ENCODE measurements around the gene NUMBL. TPM values are rescaled to one million over a fixed set of nuclear protein-coding genes. Genes with fewer than 3 reads are reported as not detected.

NUMBL gene
- total RNA-seq, 4 donors from 2014 or later, result 11.2 to 45.8 (median 36.0) TPM

- WGBS, 2 donors, result 64 to 67% methylated on average over 8 of the region's 8 CpGs
- H3K4me3 ChIP-seq (ENCODE audit: low read depth, poor library complexity, severe bottlenecking), result no peak overlapping the region
- no peak for TF ChIP-seq POLR2A (IDR thresholded peaks at IDR 0.05)
- TF ChIP-seq, protein P1, sequence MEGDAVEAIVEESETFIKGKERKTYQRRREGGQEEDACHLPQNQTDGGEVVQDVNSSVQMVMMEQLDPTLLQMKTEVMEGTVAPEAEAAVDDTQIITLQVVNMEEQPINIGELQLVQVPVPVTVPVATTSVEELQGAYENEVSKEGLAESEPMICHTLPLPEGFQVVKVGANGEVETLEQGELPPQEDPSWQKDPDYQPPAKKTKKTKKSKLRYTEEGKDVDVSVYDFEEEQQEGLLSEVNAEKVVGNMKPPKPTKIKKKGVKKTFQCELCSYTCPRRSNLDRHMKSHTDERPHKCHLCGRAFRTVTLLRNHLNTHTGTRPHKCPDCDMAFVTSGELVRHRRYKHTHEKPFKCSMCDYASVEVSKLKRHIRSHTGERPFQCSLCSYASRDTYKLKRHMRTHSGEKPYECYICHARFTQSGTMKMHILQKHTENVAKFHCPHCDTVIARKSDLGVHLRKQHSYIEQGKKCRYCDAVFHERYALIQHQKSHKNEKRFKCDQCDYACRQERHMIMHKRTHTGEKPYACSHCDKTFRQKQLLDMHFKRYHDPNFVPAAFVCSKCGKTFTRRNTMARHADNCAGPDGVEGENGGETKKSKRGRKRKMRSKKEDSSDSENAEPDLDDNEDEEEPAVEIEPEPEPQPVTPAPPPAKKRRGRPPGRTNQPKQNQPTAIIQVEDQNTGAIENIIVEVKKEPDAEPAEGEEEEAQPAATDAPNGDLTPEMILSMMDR (IDR thresholded peaks at IDR 0.05), result no peak
- DNase-seq (ENCODE audit: low spot score in 2 of 2), result no peak
- intact Hi-C loops (cut with DNase I; ENCODE audit: low total_unique reads), result no loop called here
Observed at GRCh38 chr19:40642757-40643305, 47.6 kb downstream of the NUMBL start.

DNA sequence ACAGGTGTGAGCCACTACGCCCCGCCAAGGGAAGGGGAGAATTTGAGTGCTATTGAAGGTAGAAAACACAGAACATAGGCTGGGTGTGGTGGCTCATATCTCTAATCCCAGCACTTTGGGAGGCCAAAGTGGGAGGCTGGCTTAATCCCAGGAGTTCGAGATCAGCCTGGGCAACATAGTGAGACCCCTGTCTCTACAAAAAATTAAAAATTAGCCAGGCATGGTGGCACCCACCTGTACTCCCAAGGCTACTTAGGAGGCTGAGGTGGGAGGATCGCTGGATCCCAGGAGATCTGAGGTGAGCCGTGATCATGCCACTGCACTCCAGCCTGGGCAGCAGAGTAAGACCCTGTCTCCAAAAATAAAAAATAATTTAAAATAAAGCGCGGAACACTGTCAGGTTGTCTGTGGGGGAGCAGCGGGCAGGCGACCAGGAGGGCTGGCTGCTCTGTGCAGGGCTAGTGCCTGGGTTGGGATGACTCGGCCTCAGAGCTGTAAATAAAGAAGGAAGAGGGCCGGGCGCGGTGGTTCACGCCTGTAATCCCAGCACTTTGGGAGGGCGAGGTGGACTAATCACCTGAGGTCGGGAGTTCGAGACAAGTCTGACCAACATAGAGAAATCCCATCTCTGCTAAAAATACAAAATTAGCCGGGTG is 48.3 kb downstream of the NUMBL start:
- 93% methylated on average over 18 of the region's 18 CpGs for WGBS, 2 donors
- TF ChIP-seq, protein P1 (IDR thresholded peaks at IDR 0.05), result no peak
- TF ChIP-seq POLR2A (IDR thresholded peaks at IDR 0.05), result no peak

GRCh38 chr19:40641281-40641680 is 49.2 kb downstream of the NUMBL start:
- DNase-seq (ENCODE audit: low spot score in 2 of 2), result no peak
- intact Hi-C loops (cut with DNase I; ENCODE audit: low total_unique reads), result no loop called here
- WGBS, 2 donors, result 64 to 83% methylated on average over 7 of the region's 7 CpGs
- no peak overlapping the region for H3K4me3 ChIP-seq (ENCODE audit: low read depth, poor library complexity, severe bottlenecking)
- TF ChIP-seq POLR2A (IDR thresholded peaks at IDR 0.05), result no peak
- TF ChIP-seq, protein P1 (IDR thresholded peaks at IDR 0.05), result no peak

More for the DNA sequence above, 48.3 kb downstream of the NUMBL start:
- H3K4me3 ChIP-seq (ENCODE audit: low read depth, poor library complexity, severe bottlenecking), result no peak overlapping the region
- intact Hi-C loops (cut with DNase I; ENCODE audit: low total_unique reads), result no loop called here
- no peak for DNase-seq (ENCODE audit: low spot score in 2 of 2)

DNA sequence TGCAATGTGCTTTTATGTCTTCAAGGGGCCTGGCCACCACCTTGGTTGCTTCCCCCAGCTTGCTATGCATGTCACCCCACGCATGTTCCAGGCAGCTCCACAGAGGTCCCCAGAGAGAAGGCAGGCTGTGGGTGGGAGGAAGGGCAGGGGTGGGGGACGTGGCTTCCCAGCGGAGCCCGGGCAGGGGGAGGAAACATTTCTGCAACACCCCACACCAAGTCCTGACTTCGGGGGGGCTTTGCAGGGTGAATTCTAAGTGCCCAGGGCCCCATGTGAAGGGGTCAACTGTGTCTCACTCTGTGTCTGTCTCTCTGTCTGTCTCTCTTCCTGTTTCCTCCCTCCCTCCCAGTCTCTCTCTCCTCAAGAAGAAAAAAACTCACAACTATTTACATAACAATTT is 49.7 kb downstream of the NUMBL start:
- TF ChIP-seq, protein P1 (IDR thresholded peaks at IDR 0.05), result no peak
- no peak for TF ChIP-seq POLR2A (IDR thresholded peaks at IDR 0.05)
- intact Hi-C loops (cut with DNase I; ENCODE audit: low total_unique reads), result no loop called here
- DNase-seq (ENCODE audit: low spot score in 2 of 2), result no peak
- no peak overlapping the region for H3K4me3 ChIP-seq (ENCODE audit: low read depth, poor library complexity, severe bottlenecking)
- WGBS, 2 donors, result 41 to 59% methylated on average over 5 of the region's 5 CpGs

DNA sequence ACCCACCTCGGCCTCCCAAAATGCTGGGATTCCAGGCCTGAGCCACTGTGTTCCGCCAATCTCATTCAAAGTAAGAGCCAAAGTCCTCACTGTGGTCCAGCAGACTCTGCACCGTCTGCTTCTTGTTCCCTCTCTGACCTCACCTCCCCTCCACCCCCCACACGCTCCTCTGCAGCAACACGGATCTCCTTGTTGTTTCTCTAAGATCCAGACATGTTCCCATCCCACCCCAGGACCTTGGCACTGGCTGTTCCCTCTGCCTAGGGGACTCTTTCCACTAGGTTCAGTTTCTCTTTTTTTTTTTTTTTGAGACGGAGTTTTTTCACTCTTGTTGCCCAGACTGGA is 50.8 kb downstream of the NUMBL start:
- intact Hi-C loops (cut with DNase I; ENCODE audit: low total_unique reads), result loop anchor here (10.0 kb wide), 1 partner anchor 175 kb away; the partner anchor contains the start of genes BLVRB and SPTBN4
- WGBS, 2 donors, result 78 to 82% methylated on average over 6 of the region's 6 CpGs
- no peak overlapping the region for H3K4me3 ChIP-seq (ENCODE audit: low read depth, poor library complexity, severe bottlenecking)
- TF ChIP-seq POLR2A (IDR thresholded peaks at IDR 0.05), result no peak
- TF ChIP-seq, protein P1 (IDR thresholded peaks at IDR 0.05), result no peak
- no peak for DNase-seq (ENCODE audit: low spot score in 2 of 2)
